Measurements from ENCODE around the gene GATD1. TPM values are rescaled to one million over a fixed set of nuclear protein-coding genes. Genes with fewer than 3 reads are reported as not detected.

The GATD1 gene
- total and polyA plus RNA-seq, 9 of the 15 experiments (the other 6 are each of a cell fraction or from before 2014, with no cell fraction given) = 2.8 to 144 (median 36.9) TPM

DNA sequence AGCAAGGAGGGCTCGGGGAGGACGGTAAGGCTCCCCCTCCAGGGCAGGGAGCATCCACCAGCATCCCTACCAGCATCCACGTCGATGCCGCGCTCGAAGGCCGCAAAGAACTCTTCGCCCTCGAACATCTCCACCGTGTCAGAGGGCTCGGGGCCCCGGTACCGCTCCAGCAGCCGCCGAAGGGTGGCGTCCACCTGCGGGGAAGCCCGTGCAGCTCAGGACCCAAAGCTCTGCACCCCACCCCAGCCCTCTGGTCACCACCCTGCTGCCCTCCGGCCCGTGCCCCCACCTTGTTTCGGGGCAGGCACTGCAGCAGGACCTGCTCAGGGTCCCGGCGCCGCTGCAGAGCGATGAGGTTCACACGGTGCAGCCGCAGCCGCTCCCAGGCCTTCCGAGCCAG, 23.2 kb upstream of the GATD1 start (continued):
- TF ChIP-seq, protein P1, sequence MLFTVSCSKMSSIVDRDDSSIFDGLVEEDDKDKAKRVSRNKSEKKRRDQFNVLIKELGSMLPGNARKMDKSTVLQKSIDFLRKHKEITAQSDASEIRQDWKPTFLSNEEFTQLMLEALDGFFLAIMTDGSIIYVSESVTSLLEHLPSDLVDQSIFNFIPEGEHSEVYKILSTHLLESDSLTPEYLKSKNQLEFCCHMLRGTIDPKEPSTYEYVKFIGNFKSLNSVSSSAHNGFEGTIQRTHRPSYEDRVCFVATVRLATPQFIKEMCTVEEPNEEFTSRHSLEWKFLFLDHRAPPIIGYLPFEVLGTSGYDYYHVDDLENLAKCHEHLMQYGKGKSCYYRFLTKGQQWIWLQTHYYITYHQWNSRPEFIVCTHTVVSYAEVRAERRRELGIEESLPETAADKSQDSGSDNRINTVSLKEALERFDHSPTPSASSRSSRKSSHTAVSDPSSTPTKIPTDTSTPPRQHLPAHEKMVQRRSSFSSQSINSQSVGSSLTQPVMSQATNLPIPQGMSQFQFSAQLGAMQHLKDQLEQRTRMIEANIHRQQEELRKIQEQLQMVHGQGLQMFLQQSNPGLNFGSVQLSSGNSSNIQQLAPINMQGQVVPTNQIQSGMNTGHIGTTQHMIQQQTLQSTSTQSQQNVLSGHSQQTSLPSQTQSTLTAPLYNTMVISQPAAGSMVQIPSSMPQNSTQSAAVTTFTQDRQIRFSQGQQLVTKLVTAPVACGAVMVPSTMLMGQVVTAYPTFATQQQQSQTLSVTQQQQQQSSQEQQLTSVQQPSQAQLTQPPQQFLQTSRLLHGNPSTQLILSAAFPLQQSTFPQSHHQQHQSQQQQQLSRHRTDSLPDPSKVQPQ (CRISPR knock-in tag; IDR thresholded peaks at IDR 0.05; ENCODE audit: borderline replicate concordance) = no peak
- TF ChIP-seq, protein P2, sequence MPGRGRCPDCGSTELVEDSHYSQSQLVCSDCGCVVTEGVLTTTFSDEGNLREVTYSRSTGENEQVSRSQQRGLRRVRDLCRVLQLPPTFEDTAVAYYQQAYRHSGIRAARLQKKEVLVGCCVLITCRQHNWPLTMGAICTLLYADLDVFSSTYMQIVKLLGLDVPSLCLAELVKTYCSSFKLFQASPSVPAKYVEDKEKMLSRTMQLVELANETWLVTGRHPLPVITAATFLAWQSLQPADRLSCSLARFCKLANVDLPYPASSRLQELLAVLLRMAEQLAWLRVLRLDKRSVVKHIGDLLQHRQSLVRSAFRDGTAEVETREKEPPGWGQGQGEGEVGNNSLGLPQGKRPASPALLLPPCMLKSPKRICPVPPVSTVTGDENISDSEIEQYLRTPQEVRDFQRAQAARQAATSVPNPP (IDR thresholded peaks at IDR 0.05; ENCODE audit: borderline replicate concordance, insufficient read depth, insufficient read length) = no peak
- no peak for TF ChIP-seq NEUROD1 (IDR thresholded peaks at IDR 0.05; ENCODE audit: borderline replicate concordance, low read depth, low read length, partially characterized antibody)
- no peak for TF ChIP-seq ADNP (tag; IDR thresholded peaks at IDR 0.05)
- no peak for TF ChIP-seq ESRRB (CRISPR knock-in tag; IDR thresholded peaks at IDR 0.05; ENCODE audit: borderline replicate concordance)
- TF ChIP-seq, protein P3, sequence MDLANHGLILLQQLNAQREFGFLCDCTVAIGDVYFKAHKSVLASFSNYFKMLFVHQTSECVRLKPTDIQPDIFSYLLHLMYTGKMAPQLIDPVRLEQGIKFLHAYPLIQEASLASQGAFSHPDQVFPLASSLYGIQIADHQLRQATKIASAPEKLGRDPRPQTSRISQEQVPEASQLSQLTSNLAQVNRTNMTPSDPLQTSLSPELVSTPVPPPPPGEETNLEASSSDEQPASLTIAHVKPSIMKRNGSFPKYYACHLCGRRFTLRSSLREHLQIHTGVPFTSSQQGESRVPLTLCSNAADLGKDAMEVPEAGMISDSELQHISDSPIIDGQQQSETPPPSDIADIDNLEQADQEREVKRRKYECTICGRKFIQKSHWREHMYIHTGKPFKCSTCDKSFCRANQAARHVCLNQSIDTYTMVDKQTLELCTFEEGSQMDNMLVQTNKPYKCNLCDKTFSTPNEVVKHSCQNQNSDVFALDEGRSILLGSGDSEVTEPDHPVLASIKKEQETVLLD (IDR thresholded peaks at IDR 0.05) = no peak
- TF ChIP-seq, protein P4, sequence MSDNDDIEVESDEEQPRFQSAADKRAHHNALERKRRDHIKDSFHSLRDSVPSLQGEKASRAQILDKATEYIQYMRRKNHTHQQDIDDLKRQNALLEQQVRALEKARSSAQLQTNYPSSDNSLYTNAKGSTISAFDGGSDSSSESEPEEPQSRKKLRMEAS (CRISPR knock-in tag; IDR thresholded peaks at IDR 0.05) = no peak

All from K562 (cell line).